SW480 (cell line): ENCODE results near the gene GPX1.
"Not testable (repeated sequence)": the region's sequence is repeated elsewhere in the genome, so short reads cannot be mapped to it uniquely, and the experiment has no call there.

ENCODE experiments used
- DNase-seq: peaks from one replicate; pipeline ENCODE4 v3.0.0-alpha.2; 2016; ENCODE audit warnings: low spot score

The GPX1 gene

DNA sequence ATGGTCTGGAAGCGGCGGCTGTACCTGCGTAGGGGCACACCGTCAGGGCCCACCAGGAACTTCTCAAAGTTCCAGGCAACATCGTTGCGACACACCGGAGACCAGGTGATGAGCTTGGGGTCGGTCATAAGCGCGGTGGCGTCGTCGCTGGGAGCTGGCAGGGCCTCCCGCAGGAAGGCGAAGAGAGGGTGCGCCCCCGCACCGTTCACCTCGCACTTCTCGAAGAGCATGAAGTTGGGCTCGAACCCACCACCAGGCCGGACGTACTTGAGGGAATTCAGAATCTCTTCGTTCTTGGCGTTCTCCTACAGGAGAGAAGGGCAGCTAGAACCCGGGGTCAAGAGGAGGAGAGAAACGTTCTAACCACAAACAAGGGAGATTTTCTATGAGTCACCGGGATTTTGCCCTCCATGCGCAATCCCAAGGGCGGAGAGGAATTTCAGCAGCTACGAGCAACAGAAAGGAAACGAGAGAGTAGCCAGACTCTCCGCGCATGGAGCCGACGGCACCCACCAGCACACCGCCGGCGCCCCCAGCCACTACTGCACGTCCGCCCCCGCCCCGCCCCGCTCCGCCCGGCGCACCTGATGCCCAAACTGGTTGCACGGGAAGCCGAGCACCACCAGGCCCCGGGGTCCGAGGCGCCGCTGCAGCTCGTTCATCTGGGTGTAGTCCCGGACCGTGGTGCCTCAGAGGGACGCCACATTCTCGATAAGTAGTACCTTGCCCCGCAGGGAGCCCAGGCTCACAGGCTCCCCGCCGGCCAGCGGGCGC is 523 bp downstream of the GPX1 start:
- peak; percentile 77 for DNase-seq

DNA sequence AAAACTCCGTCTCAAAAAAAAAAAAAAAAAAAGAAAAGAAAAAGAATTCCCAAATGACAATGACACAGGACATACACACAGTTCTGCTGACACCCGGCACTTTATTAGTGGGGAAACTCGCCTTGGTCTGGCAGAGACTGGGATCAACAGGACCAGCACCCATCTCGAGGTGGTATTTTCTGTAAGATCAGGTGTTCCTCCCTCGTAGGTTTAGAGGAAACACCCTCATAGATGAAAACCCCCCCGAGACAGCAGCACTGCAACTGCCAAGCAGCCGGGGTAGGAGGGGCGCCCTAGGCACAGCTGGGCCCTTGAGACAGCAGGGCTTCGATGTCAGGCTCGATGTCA is 1.1 kb downstream of the GPX1 start:
- not testable (repeated sequence) for DNase-seq

DNA sequence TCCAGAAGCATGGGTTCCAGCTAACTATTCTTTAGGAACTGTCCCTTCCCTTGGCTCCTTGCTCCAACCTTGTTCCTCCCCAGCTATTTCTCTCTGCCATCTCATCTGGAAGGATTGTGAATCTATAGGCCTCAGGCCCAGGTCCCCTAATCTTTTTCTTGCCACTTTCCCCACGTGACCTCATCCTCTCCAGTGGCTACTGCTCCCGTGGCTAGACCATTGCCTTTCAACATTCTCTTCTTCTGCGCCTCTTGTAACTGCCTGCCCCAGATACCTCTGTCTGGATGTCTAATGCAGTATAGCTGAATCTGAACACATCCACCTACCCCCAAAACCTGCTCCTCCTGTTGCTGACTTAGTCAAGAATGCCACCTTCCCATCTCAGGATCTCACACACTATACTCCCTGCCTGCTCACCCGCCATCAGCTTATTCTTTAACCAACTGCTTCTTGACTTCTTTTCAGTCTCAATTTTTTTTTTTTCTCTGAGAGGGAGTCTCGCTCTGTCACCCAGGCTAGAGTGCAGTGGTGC is 5.2 kb downstream of the GPX1 start:
- DNase-seq = no peak

DNA sequence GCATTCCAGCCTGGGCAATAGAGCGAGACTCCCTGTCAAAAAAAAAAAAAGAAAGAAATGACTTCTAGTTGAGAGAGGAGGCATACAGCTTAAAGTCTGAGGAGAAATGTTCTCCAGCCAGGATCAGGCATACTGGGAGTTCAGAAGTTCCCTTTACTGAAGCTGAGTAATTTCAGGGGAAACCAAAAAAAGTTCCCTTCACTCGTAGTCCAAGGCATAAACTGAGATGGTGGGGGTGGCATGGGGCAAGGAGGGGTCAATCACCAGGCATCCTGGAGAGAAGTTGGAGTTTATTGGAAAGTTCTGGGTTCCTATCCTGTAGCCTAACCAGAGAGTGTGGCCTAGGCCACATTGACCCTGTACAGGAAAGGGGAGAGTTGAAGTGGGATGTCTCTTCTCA is 5.9 kb downstream of the GPX1 start:
- no peak for DNase-seq

DNA sequence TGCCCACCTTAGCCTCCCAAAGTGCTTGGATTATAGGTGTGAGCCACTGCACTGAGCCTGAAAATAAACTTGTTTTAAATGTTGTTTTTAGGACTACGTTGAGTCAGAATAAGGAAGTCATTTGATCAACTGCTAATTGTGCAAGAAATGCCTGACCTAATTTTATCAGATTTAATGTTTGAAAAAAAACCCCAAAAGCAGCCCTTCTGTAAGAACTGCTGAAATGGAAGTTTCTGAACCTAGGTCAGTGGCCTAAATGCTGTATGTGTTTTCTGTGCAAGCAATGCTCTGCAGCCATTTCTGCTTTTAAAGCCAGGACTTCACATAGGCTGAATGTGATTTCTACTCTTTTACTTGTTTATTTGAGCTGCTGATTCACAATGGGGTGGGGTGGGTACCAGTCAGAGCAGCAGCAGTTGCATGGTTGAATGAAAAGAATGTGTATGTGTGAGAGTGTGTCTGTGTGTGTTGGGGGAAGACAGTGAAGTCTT is 6.6 kb downstream of the GPX1 start:
- DNase-seq = no peak

DNA sequence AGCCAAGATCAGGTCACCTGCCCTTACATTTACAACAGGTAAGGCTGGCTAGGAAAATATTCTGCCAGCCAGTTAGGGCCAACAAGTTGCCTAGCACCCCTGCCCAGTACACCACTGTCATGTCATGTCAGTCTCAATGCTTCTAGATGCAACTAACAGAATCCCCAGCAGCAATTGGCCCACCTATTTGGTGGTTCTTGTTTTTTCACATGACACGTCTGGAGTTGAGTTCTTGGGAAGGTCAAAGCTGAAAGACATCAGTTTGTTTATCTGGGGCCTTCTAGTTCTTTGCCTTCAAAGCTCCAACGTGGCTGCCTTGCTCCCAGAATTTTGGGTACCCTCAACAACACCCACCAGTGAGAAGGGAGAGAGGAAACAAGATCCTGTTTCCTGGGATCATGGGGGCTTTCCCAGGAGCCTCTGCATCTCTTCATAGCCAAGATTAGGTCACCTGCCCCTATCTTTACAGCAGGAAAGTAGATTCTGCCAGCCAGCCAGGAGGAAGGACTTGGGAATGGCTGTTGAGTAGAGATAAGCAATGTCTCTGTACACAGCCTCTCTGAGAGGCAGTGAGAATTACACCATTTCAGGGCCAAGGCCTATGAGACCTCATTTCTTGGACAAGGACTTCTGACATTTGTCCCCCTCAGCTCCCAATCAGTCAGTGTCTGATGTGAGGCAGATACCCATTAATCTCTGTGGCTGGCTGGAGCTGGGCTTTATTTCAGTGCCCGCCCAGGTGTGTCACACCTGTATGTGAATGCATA is 8.6 kb downstream of the GPX1 start:
- no peak for DNase-seq

DNA sequence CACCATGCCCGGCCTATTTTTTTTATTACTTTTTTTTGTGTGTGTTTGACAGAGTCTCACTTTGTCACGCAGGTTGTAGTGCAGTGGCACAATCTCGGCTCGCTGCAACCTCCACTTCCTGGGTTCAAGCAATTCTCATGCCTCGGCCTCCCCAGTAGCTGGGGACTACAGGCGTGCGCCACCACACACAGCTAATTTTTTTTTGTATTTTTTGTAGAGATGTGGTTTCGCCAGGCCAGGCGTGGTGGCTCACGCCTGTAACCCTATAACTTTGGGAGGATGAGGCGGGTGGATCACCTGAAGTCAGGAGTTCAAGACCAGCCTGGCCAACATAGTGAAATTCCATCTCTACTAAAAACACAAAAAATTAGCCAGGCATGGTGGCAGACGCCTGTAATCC is 9.8 kb downstream of the GPX1 start:
- not testable (repeated sequence) for DNase-seq

DNA sequence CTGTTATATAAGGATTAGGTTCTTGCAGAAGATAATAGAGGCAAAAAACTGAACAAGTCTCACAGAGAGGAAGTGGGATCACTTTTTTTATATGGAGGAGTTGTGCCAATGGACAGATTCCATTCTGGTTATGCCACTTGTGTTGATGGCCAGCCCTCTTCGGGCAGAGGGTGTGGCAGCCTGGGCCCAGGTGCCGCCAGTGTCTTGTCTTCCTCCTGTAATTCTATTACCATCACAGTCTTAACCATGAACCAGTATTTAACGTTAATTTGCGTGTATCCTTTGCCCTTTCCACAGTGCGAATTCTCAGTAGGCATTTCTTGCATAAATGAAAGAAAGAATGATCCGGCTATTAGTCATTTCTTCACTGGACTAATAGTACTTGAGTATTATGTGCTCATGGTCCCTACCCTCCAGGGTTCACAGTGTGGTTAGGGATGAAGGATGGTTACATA is 11.3 kb downstream of the GPX1 start:
- DNase-seq = peak; percentile 29

DNA sequence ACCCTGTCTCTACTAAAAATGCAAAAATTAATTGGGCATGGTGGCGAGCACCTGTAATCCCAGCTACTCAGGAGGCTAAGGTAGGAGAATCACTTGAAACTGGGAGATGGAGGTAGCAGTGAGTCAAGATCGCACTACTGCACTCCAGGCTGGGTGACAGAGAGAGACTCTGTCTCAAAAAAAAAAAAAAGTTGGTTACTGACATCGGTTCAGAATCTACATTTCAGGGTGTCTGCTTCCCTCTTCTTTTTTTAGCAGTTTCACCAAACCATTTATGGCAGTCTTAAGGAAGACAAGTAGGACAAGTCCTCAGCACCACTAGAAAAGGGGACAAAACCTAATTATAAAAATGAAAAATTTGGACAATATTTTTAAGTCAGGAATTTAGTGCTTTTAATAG is 15.0 kb downstream of the GPX1 start:
- no peak for DNase-seq

DNA sequence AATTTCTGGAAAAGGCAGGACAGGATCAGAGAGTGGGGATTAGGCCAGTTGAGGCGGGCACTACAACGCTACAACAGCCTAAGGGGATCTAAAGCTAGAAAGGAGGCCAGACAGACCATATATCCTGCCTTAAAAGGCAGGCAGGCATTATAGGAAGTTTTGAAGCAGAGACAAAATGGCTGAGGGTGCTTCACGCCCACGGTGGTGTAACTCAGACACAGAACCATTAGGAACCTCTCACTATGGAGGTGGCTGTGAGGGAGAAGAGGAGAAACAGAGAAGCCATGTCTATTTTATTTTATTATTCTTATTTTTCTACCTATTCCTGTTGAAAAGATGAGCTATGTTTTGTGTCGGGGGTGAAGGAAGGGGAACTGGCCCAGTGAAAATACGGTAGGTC is 16.2 kb downstream of the GPX1 start:
- DNase-seq = no peak

DNA sequence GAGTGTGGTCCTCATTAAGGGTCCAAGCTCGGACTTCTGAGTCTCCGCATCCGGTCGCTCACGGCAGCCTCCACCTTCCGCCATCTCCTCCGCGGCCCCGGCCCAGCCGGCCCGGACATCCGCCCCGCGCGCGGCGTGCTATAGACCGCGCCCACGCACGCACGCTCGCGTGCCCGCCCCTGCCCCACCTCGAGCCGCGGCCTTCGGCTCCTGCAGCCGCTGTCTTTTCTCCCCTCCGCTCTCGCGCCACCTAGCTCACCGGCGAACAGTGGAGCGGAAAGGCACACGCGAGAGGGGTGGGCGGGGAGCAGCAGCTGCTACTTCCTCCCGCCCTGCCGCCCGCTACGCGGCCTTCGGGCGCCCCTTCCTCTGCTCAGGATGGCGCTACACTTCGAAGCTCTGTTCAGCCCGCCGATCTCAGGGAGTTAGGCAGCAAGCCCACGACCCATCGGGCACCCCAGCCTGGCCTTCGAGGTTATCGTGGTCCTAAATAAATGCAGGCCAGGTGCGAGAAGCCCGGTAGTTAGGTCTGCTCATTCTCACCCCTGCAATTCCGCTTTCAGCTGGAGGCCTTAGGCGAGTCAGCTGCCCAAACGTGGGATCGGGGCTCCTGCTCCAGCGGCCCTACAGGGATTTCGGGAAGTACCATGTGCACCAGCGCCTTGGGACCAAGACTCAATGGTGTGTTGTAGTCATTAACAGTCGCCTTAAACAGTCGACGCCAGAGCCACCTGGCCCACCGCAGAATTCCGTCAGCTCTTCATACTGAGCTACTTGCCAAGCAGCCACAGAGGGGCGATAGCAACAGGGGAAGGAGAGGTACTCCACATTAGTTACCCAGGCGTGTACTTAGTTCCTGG is 18.0 kb downstream of the GPX1 start, which contains the start of gene USP4:
TSS of gene USP4 (minus strand) at position 113 of the 860 bp plus-strand sequence. CDS start at position 84, 29 bp downstream.
- peak; percentile 96 for DNase-seq

DNA sequence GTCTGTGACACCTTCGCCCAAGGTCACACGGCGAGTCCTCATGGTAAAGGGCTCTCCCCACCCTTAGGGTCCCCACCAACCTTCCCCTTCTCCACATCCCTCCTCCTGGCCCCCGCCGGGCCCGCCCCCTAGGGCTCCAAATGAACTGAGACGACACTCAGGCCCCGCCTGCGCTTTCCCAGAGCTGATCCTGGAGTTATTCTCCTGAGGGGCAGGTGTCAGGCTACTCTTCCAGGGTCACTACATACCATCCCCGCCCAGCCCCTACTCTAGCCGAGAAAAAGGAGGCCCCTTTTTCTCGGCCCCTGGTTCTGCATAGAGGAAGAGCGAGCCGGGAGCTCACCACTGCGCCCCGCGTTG is 18.6 kb downstream of the GPX1 start:
- DNase-seq = no peak

DNA sequence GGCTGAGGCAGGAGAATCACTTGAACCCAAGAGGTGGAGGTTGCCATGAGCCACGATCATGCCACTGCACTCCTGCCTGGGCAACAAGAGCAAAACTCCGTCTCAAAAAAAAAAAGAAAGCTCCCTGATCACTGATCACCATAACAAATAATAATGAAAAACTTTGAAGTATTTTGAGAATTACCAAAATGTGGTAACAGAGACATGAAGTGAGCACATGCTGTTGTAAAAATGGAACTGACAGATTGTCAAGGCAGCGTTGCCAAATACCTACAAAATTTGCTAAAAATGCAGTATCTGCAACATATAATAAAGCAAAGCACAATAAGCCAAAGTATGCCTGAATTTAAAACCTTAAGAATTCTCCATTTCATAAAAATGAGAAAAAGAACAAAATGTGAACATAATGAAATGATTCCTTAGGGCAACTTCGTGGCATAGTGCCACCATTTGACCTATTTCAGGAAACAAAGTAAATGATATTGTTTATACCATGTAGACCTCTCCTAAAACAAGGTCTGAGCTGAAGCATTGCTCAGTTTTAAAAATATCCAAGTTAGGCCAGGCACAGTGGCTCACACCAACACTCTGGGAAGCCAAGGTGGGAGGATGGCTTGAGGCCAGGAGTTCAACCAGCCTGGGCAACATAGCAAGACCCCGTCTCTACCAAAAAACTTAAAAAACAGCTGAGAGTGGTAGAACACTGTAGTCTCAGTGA is 24.1 kb downstream of the GPX1 start:
- DNase-seq = no peak

DNA sequence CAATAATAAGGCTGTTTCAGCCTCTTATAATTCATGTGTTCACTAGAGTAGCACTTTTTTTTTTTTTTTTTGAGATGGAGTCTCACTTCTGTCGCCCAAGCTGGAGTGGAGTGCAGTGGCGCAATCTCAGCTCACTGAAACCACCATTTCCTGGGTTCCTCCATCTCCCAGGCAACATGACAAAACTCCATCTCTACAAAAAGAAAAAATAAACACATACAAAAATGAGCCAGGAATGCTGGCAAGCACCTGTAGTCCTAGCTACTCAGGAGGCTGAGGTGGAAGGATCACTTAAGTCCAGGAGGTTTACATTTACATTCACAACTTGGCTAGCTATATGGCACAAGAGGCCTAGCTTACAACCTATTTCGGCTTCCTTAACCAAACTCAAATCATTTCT is 25.1 kb downstream of the GPX1 start:
- DNase-seq = no peak

DNA sequence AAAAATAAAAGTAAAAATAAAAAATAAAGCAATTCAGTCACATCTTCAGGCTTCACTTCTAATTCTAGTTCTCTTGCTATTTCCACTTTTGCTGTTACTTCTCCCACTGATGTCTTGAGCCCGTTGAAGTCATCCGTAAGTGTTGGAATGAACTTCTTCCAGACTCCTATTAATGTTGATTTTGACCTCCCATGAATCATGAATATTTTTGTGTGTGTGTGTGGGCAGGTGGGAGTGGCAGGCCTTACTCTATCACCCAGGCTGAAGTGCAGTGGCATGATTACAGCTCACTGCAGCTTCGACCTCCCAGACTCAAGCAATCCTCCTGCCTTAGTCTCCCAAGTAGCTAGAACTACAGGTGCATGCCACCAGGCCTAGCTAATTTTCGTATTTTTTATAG is 29.0 kb downstream of the GPX1 start:
- no peak for DNase-seq

DNA sequence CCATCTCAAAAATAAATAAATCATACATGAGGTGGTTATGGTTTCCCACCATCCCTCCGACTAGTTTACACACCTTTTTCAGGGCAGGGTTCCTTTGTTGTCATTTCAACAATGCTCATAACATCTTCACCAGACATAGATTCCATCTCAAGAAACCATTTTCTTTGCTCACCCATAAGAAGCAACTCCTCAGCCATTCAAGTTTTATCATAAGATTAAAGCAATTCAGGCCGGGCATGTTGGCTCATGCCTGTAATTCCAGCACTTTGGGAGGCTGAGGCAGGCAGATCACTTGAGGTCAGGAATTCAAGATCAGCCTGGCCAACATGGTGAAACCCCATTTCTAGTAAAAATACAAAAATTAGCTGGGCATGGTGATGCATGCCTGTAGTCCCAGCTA is 29.8 kb downstream of the GPX1 start:
- not testable (repeated sequence) for DNase-seq

DNA sequence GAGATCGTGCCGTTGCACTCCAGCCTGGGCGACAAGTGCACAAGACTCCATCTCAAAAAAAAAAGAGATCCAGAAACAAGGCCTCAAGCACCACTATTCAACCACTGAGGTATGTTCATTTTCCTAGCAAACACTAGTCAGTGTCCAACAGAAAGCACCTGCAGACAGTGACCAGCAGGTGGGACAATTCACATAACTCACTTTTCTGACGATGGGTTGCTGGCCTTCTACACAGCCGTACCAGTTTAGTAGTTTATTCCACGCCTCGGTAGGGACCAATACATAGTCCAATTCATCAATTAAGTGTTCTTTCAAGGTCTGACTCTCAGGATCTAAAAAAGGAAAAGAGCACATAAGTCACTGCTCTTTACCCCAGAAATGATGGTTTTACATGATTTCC is 30.7 kb downstream of the GPX1 start:
- DNase-seq = no peak

DNA sequence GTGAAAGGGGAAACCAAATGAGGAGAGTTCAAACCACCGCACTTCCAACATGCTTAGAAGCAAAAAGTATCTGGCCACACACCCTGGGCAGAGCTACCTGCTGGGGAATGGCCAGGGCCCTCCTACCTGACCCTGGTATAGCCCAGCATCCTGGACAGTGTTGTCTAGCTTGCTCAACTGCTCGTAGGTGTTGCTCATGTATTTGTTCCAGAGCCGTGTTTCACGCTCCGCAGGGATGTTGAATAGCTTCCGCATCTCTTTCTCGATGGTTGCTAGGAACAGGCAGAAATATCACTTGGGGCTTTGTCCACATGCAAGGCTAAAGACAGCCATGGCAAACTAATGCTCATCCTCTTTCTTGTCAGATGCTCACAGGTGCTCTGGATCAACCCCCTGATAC is 33.4 kb downstream of the GPX1 start:
- DNase-seq = no peak

DNA sequence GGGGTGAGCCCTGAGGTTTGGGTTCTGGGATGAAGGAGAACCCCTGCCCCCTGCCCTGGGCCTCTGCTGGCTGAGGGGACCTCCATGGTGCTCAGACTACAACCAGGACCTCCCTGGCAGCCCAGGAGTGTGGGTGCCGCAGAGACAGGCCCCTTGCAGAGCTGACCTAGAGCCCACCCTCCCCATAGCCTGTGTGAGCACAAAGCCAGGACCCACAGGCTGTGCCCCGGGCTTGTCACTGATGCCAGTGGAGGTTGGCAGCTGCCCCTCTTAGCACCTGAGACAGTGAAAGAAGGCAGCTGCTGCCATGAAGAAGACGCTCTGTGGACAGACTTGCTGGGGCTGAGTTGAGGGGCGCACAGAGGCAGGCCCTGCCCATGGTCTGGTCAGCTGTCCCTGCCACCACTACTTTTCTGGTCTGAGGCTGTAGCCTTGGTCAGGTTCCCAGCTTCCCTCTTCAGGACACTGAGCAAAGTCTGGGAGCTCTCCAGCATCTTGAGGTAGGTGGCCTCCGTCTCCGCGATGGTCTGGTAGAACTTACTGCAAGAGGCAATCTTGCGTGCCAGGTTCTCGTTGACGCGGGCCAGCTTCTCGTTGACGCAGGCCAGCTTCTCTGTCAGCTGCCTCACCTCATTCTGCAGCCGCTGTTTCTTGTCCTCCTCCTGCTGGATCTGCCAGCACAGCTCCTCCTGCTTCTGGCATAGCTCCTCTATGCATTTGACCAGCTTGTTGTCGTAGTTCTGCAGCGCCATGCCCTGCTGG is 41.3 kb downstream of the GPX1 start:
- no peak for DNase-seq

DNA sequence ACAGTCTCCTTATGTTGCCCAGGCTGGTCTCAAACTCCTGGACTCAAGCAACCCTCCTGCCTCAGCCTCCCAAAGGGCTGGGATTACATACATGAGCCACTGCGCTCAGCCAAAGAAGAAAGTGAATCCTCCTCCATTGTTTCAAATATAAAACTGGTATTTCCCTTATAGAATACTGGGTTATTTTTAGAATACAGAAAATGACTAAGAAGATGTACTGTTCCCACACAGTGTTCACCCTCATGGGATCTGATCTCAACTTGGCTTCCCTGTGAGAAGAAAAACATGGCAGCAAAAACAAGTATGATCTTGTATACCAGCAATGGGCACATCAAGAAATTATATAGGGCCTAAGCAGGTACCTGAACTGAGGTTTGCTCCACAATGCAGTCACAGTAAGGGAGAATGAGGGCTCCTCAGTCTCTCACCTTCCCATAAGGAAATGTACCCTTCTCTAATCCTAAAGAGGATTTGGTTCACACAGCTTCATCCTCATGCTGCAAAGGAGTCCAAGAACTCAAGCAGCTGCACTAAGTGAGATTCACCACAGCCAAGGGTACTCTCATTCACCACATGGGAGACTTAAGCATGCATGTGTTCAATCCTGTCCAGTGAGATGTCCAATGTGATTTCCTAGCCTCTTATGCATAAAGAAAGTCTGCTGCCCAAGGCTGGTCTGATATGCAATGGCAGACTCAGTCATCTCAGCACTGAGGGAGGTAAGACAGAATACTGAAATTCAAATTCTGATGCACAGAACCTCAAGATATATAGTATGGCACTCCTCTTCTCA is 44.1 kb downstream of the GPX1 start:
- DNase-seq = no peak
